ENCODE results near the gene JUNB.

Gene JUNB

GRCh38 chr19:12791345-12792050 is at the start of gene JUNB:
TSS of gene JUNB (plus strand) at chr19:12791486. CDS start at chr19:12791772, 286 bp downstream.
- peak; percentile 99 for DNase-seq

- no peak for DNase-seq
These were observed 46.0 kb upstream of the JUNB start for GRCh38 chr19:12745166-12745897.

- no peak for DNase-seq
These were observed 42.8 kb upstream of the JUNB start for GRCh38 chr19:12748489-12748888.

GRCh38 chr19:12749938-12750521 is 41.3 kb upstream of the JUNB start:
- no peak for DNase-seq

- DNase-seq = no peak
These were observed 40.4 kb upstream of the JUNB start for GRCh38 chr19:12750851-12751250.

GRCh38 chr19:12751635-12752034 is 39.7 kb upstream of the JUNB start, which contains the start of gene BEST2:
TSS of gene BEST2 (plus strand) at chr19:12751791. CDS start at chr19:12752593, 802 bp downstream.
- no peak for DNase-seq

- no peak for DNase-seq
These were observed 39.1 kb upstream of the JUNB start for GRCh38 chr19:12752056-12752781.

GRCh38 chr19:12754465-12755196 is 36.7 kb upstream of the JUNB start:
- DNase-seq = no peak

GRCh38 chr19:12756150-12756883 is 35.0 kb upstream of the JUNB start:
- no peak for DNase-seq

- DNase-seq = peak; percentile 75
These were observed 33.6 kb upstream of the JUNB start for GRCh38 chr19:12757544-12758274.

- DNase-seq = no peak
These were observed 31.6 kb upstream of the JUNB start for GRCh38 chr19:12759686-12760085.

- no peak for DNase-seq
These were observed 28.2 kb upstream of the JUNB start for GRCh38 chr19:12763100-12763499.

- DNase-seq = no peak
These were observed 26.6 kb upstream of the JUNB start for GRCh38 chr19:12764698-12765097.

- peak; percentile 77 for DNase-seq
These were observed 25.2 kb upstream of the JUNB start for GRCh38 chr19:12766051-12766521.

GRCh38 chr19:12767150-12767549 is 24.1 kb upstream of the JUNB start:
- no peak for DNase-seq

GRCh38 chr19:12767666-12768065 is 23.6 kb upstream of the JUNB start:
- DNase-seq = no peak

GRCh38 chr19:12769689-12770088 is 21.6 kb upstream of the JUNB start:
- peak; percentile 72 for DNase-seq

GRCh38 chr19:12770922-12771321 is 20.4 kb upstream of the JUNB start:
- no peak for DNase-seq

- DNase-seq = no peak
These were observed 19.0 kb upstream of the JUNB start for GRCh38 chr19:12772323-12772722.

- no peak for DNase-seq
These were observed 17.7 kb upstream of the JUNB start for GRCh38 chr19:12773571-12773970.
